HEK293 (cell line): ENCODE results near the gene RCAN2.

Experiments
- CTCF ChIA-PET: fragments of 350-600 bp; formaldehyde crosslinking; extraction: SDS; loops from one replicate; lab custom pipeline; 2021; ENCODE audit warnings: antibody characterized with exemption; lab: Yijun Ruan, JAX
- POLR2A ChIA-PET: fragments of 300-600 bp; formaldehyde crosslinking; extraction: SDS; loops from one replicate; lab custom pipeline; 2020; ENCODE audit warnings: antibody characterized with exemption, inconsistent platforms; lab: Yijun Ruan, JAX
- H3K27ac ChIP-seq: fragments of 200-500 bp; sonication (Bioruptor generic); 2 replicates; pipeline ENCODE4 v1.5.1; 2014; ENCODE audit warnings: low read depth, low read length, control low read depth, inconsistent platforms; ENCODE audit errors: extremely low read depth
- H3K36me3 ChIP-seq, 2 experiments: fragments of 200-500 bp in 1 of 2; sonication (Bioruptor generic) in 1 of 2; 1 replicate in 1 of 2; 2 replicates in 1 of 2; pipeline ENCODE4 v1.5.1; 2014 to 2017; ENCODE audit warnings: inconsistent platforms in 2 of 2, low read length in 2 of 2; ENCODE audit not compliant: control insufficient read depth in 2 of 2, insufficient read depth in 1 of 2
- H3K4me1 ChIP-seq: fragments of 200-500 bp; sonication (Bioruptor generic); 2 replicates; pipeline ENCODE4 v1.5.1; 2014; ENCODE audit warnings: mild to moderate bottlenecking, low read length, inconsistent platforms; ENCODE audit not compliant: control insufficient read depth, insufficient read depth
- H3K4me3 ChIP-seq: 2 replicates; pipeline ENCODE4 v1.5.1; 2011; ENCODE audit warnings: low read depth, mild to moderate bottlenecking, control low read depth, low read length, moderate library complexity
- H3K9me3 ChIP-seq: fragments of 200-500 bp; sonication (Bioruptor generic); 2 replicates; pipeline ENCODE4 v1.5.1; 2014; ENCODE audit warnings: low read depth, low read length, inconsistent platforms; ENCODE audit not compliant: control insufficient read depth, insufficient read depth
- HOXD13 ChIP-seq: sonication (generic); formaldehyde crosslinking; IDR thresholded peaks from 2 replicates; pipeline ENCODE4 v1.8.0; 2022; ENCODE audit warnings: missing genetic modification reagents, borderline replicate concordance
- KLF8 ChIP-seq: fragments of 450-650 bp; formaldehyde crosslinking; IDR thresholded peaks from 2 replicates; pipeline ENCODE4 v1.5.1; 2016; ENCODE audit warnings: missing biosample characterization, missing genetic modification characterization
- KLF9 ChIP-seq: fragments of 450-650 bp; formaldehyde crosslinking; IDR thresholded peaks from 2 replicates; pipeline ENCODE4 v1.5.1; 2016; ENCODE audit warnings: missing biosample characterization, missing genetic modification characterization, low read depth
- OSR2 ChIP-seq: fragments of 450-650 bp; formaldehyde crosslinking; IDR thresholded peaks from 2 replicates; pipeline ENCODE4 v1.5.1; 2016; ENCODE audit warnings: missing biosample characterization, missing genetic modification characterization
- OVOL3 ChIP-seq: fragments of 450-650 bp; formaldehyde crosslinking; IDR thresholded peaks from 2 replicates; pipeline ENCODE4 v1.5.1; 2016; ENCODE audit warnings: missing biosample characterization, missing genetic modification characterization
- ZFP37 ChIP-seq: fragments of 450-650 bp; formaldehyde crosslinking; IDR thresholded peaks from 2 replicates; pipeline ENCODE4 v1.5.1; 2016; ENCODE audit warnings: missing biosample characterization, missing genetic modification characterization
- ZNF10 ChIP-seq: fragments of 450-650 bp; formaldehyde crosslinking; IDR thresholded peaks from 2 replicates; pipeline ENCODE4 v1.5.1; 2017; ENCODE audit warnings: missing biosample characterization, missing genetic modification characterization
- ZNF211 ChIP-seq: fragments of 450-650 bp; formaldehyde crosslinking; IDR thresholded peaks from 2 replicates; pipeline ENCODE4 v1.5.1; 2016; ENCODE audit warnings: low read depth, missing biosample characterization, missing genetic modification characterization
- ZNF335 ChIP-seq: fragments of 450-650 bp; formaldehyde crosslinking; conservative IDR thresholded peaks from 2 replicates; pipeline ENCODE4 v1.5.1; 2016; ENCODE audit warnings: missing biosample characterization, missing genetic modification characterization
- ZNF391 ChIP-seq: fragments of 450-650 bp; formaldehyde crosslinking; IDR thresholded peaks from 2 replicates; pipeline ENCODE4 v1.5.1; 2016; ENCODE audit warnings: low read depth, missing biosample characterization, missing genetic modification characterization, borderline replicate concordance
- ZNF404 ChIP-seq: fragments of 450-650 bp; formaldehyde crosslinking; IDR thresholded peaks from 2 replicates; pipeline ENCODE4 v1.5.1; 2017; ENCODE audit warnings: missing biosample characterization, missing genetic modification characterization
- ZNF473 ChIP-seq: fragments of 450-650 bp; formaldehyde crosslinking; IDR thresholded peaks from 2 replicates; pipeline ENCODE4 v1.5.1; 2017; ENCODE audit warnings: missing biosample characterization, missing genetic modification characterization
- ZNF555 ChIP-seq: fragments of 450-650 bp; formaldehyde crosslinking; conservative IDR thresholded peaks from 2 replicates; pipeline ENCODE4 v1.5.1; 2017; ENCODE audit warnings: missing biosample characterization, mild to moderate bottlenecking, missing genetic modification characterization, inconsistent platforms
- ZNF654 ChIP-seq: fragments of 450-650 bp; formaldehyde crosslinking; IDR thresholded peaks from 2 replicates; pipeline ENCODE4 v1.5.1; 2016; ENCODE audit warnings: low read depth, missing biosample characterization, missing genetic modification characterization
- ZNF768 ChIP-seq: fragments of 450-650 bp; formaldehyde crosslinking; IDR thresholded peaks from 2 replicates; pipeline ENCODE4 v1.5.1; 2018; ENCODE audit warnings: missing biosample characterization, mild to moderate bottlenecking, missing genetic modification characterization
- ZSCAN16 ChIP-seq: fragments of 450-650 bp; formaldehyde crosslinking; IDR thresholded peaks from 2 replicates; pipeline ENCODE4 v1.5.1; 2016; ENCODE audit warnings: missing biosample characterization, missing genetic modification characterization
- TF ChIP-seq, protein P1 (sequence below): fragments of 450-650 bp; IDR thresholded peaks from 2 replicates; pipeline ENCODE4 v1.5.1; 2018; ENCODE audit warnings: missing biosample characterization, mild to moderate bottlenecking, missing genetic modification characterization
- TF ChIP-seq, protein P2 (sequence below): fragments of 450-650 bp; formaldehyde crosslinking; IDR thresholded peaks from 2 replicates; pipeline ENCODE4 v1.5.1; 2016; ENCODE audit warnings: missing biosample characterization, missing genetic modification characterization
- TF ChIP-seq, protein P3 (sequence below): fragments of 450-650 bp; formaldehyde crosslinking; IDR thresholded peaks from 2 replicates; pipeline ENCODE4 v1.5.1; 2016; ENCODE audit warnings: missing biosample characterization, missing genetic modification characterization
- TF ChIP-seq, protein P4 (sequence below): fragments of 450-650 bp; formaldehyde crosslinking; conservative IDR thresholded peaks from 2 replicates; pipeline ENCODE4 v1.5.1; 2016; ENCODE audit warnings: low read depth, missing biosample characterization, missing genetic modification characterization

The RCAN2 gene

DNA sequence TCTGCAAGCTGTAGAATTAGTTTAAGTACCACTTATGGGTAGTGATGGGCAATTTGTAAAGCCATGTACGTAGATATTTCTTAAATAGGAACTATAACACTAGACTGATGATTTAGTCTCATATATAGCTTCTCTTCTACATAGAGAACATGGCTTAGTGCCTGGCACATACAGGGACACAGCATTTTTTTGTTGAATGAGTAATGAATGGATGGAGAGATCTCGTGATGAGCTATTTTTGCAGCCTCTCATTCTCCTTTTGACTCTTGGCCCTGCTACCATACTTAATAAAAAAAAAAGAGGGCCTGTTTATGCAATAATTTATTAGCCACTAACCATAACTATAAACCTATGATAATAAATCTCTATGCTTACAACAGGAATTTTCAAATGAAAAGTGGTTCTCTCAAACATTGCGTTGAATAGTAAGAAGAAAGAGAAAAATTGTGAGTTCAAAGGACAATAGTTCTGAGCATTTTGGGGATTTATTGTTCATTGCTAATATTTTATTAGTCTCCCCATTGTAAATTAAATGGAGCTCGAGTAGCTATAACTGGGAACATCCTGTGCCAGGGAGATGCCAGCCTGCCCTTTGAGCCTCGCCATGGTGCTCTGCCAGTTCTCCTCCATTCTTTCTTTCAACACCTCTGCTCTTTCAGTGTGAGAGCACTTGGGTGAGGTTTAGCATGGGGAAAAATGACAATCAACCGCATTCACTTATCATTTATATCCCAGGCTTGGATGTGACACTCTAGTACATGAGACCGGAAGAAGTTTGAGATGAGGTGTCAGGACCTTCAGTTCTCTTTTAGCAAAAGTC is 14.7 kb upstream of the RCAN2 start:
- no peak overlapping the region for H3K27ac ChIP-seq
- H3K36me3 ChIP-seq, result no peaks in the 10 kb centered on the region
- ChIA-PET POLR2A (no interaction called here), CTCF (interaction anchor here (0.5 to 1.4 kb wide), 4 partner anchors 15 to 224 kb away, joined by 4 to 6 read pairs (median 5); partner anchors contain the start of gene RCAN2)
- H3K9me3 ChIP-seq, result no peaks in the 10 kb centered on the region
- no peak overlapping the region for H3K4me3 ChIP-seq
- no peaks in the 10 kb centered on the region for H3K4me1 ChIP-seq
- TF ChIP-seq ZNF654, result no peak
- TF ChIP-seq ZNF555, result no peak
- no peak for TF ChIP-seq KLF9 (tag by site-specific recombination)
- TF ChIP-seq ZFP37 (tag by site-specific recombination), result no peak
- TF ChIP-seq OSR2 (tag by site-specific recombination), result no peak
- no peak for TF ChIP-seq ZNF768 (tag by site-specific recombination)
- no peak for TF ChIP-seq KLF8
- TF ChIP-seq ZNF404 (tag by site-specific recombination), result no peak
- TF ChIP-seq, protein P1, sequence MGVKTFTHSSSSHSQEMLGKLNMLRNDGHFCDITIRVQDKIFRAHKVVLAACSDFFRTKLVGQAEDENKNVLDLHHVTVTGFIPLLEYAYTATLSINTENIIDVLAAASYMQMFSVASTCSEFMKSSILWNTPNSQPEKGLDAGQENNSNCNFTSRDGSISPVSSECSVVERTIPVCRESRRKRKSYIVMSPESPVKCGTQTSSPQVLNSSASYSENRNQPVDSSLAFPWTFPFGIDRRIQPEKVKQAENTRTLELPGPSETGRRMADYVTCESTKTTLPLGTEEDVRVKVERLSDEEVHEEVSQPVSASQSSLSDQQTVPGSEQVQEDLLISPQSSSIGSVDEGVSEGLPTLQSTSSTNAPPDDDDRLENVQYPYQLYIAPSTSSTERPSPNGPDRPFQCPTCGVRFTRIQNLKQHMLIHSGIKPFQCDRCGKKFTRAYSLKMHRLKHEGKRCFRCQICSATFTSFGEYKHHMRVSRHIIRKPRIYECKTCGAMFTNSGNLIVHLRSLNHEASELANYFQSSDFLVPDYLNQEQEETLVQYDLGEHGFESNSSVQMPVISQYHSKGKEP (tag by site-specific recombination), result no peak
- TF ChIP-seq HOXD13 (CRISPR knock-in tag), result no peak
- TF ChIP-seq, protein P2, sequence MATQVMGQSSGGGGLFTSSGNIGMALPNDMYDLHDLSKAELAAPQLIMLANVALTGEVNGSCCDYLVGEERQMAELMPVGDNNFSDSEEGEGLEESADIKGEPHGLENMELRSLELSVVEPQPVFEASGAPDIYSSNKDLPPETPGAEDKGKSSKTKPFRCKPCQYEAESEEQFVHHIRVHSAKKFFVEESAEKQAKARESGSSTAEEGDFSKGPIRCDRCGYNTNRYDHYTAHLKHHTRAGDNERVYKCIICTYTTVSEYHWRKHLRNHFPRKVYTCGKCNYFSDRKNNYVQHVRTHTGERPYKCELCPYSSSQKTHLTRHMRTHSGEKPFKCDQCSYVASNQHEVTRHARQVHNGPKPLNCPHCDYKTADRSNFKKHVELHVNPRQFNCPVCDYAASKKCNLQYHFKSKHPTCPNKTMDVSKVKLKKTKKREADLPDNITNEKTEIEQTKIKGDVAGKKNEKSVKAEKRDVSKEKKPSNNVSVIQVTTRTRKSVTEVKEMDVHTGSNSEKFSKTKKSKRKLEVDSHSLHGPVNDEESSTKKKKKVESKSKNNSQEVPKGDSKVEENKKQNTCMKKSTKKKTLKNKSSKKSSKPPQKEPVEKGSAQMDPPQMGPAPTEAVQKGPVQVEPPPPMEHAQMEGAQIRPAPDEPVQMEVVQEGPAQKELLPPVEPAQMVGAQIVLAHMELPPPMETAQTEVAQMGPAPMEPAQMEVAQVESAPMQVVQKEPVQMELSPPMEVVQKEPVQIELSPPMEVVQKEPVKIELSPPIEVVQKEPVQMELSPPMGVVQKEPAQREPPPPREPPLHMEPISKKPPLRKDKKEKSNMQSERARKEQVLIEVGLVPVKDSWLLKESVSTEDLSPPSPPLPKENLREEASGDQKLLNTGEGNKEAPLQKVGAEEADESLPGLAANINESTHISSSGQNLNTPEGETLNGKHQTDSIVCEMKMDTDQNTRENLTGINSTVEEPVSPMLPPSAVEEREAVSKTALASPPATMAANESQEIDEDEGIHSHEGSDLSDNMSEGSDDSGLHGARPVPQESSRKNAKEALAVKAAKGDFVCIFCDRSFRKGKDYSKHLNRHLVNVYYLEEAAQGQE (tag by site-specific recombination), result no peak
- no peak for TF ChIP-seq OVOL3 (tag by site-specific recombination)
- no peak for TF ChIP-seq ZNF10 (tag by site-specific recombination)
- no peak for TF ChIP-seq ZSCAN16 (tag by site-specific recombination)
- TF ChIP-seq, protein P3, sequence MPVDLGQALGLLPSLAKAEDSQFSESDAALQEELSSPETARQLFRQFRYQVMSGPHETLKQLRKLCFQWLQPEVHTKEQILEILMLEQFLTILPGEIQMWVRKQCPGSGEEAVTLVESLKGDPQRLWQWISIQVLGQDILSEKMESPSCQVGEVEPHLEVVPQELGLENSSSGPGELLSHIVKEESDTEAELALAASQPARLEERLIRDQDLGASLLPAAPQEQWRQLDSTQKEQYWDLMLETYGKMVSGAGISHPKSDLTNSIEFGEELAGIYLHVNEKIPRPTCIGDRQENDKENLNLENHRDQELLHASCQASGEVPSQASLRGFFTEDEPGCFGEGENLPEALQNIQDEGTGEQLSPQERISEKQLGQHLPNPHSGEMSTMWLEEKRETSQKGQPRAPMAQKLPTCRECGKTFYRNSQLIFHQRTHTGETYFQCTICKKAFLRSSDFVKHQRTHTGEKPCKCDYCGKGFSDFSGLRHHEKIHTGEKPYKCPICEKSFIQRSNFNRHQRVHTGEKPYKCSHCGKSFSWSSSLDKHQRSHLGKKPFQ (tag by site-specific recombination), result no peak
- no peak for TF ChIP-seq ZNF473 (tag by site-specific recombination)
- TF ChIP-seq ZNF211, result no peak
- TF ChIP-seq, protein P4, sequence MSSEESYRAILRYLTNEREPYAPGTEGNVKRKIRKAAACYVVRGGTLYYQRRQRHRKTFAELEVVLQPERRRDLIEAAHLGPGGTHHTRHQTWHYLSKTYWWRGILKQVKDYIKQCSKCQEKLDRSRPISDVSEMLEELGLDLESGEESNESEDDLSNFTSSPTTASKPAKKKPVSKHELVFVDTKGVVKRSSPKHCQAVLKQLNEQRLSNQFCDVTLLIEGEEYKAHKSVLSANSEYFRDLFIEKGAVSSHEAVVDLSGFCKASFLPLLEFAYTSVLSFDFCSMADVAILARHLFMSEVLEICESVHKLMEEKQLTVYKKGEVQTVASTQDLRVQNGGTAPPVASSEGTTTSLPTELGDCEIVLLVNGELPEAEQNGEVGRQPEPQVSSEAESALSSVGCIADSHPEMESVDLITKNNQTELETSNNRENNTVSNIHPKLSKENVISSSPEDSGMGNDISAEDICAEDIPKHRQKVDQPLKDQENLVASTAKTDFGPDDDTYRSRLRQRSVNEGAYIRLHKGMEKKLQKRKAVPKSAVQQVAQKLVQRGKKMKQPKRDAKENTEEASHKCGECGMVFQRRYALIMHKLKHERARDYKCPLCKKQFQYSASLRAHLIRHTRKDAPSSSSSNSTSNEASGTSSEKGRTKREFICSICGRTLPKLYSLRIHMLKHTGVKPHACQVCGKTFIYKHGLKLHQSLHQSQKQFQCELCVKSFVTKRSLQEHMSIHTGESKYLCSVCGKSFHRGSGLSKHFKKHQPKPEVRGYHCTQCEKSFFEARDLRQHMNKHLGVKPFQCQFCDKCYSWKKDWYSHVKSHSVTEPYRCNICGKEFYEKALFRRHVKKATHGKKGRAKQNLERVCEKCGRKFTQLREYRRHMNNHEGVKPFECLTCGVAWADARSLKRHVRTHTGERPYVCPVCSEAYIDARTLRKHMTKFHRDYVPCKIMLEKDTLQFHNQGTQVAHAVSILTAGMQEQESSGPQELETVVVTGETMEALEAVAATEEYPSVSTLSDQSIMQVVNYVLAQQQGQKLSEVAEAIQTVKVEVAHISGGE (tag by site-specific recombination), result no peak
- TF ChIP-seq ZNF335 (tag by site-specific recombination), result no peak
- no peak for TF ChIP-seq ZNF391 (tag by site-specific recombination)
